ENCODE measurements around the gene CHRDL2. TPM values are rescaled to one million over a fixed set of nuclear protein-coding genes. Genes with fewer than 3 reads are reported as not detected.

CHRDL2 gene
- total RNA-seq, 1 donor from 2014 or later = not detected

DNA sequence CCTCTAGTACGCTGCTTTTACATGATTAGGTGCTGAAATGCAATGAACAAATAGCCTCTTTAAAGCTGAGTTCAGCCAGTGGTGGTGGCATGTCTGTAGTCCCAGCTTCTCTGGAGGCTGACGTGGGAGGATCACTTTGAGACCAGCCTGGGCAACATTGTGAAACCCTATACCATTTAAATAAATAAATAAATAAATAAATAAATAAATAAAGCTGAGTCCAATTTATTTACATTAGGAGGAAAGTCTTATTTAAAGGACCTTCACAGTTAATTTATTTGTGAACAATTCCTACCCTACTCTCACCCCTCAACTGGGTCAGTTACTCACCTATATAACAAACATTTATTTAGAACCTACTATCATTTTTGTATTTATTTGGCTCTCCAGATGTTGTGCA is 4.8 kb upstream of the CHRDL2 start:
- TF ChIP-seq, protein P1, sequence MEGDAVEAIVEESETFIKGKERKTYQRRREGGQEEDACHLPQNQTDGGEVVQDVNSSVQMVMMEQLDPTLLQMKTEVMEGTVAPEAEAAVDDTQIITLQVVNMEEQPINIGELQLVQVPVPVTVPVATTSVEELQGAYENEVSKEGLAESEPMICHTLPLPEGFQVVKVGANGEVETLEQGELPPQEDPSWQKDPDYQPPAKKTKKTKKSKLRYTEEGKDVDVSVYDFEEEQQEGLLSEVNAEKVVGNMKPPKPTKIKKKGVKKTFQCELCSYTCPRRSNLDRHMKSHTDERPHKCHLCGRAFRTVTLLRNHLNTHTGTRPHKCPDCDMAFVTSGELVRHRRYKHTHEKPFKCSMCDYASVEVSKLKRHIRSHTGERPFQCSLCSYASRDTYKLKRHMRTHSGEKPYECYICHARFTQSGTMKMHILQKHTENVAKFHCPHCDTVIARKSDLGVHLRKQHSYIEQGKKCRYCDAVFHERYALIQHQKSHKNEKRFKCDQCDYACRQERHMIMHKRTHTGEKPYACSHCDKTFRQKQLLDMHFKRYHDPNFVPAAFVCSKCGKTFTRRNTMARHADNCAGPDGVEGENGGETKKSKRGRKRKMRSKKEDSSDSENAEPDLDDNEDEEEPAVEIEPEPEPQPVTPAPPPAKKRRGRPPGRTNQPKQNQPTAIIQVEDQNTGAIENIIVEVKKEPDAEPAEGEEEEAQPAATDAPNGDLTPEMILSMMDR (conservative IDR thresholded peaks at IDR 0.05; ENCODE audit: low read depth, low read length) = no peak
- no peak overlapping the region for H3K4me3 ChIP-seq (ENCODE audit: low read depth, low read length)

DNA sequence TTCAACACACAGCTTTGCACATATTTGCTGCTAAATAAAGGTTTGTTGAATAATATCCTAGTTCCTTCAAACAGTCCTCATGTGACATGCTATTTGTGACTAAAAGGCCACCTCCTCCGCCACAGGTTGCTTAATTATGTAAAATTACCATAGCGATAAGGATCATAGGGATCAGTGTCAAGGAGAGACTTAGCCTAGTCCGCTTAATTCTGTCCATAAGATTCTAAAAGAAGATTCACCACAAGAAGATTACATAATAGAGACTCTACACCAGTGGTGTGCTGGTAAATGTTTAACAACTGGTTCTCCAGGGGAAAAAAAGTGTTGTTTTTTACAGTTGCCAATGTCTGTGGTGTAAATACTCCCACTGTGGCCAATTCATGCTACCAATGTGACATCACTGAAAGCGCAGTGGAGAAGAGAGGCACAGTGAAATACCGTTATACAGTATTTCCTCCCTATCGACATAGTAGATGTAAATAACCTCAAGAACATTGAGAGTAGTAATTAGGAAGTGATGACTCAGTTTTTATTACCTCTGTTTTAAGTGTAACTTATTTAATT is 4.2 kb upstream of the CHRDL2 start:
- TF ChIP-seq, protein P1 (conservative IDR thresholded peaks at IDR 0.05; ENCODE audit: low read depth, low read length) = no peak
- no peak for DNase-seq (ENCODE audit: low read depth)

More for the DNA sequence above, 4.8 kb upstream of the CHRDL2 start:
- DNase-seq (ENCODE audit: low read depth) = no peak

GRCh38 chr11:74734559-74734925 is 3.3 kb upstream of the CHRDL2 start:
- no peak overlapping the region for H3K4me3 ChIP-seq (ENCODE audit: low read depth, low read length)
- DNase-seq (ENCODE audit: low read depth) = no peak
- TF ChIP-seq, protein P1 (conservative IDR thresholded peaks at IDR 0.05; ENCODE audit: low read depth, low read length) = no peak

More for the DNA sequence above, 4.2 kb upstream of the CHRDL2 start:
- no peak overlapping the region for H3K4me3 ChIP-seq (ENCODE audit: low read depth, low read length)

GRCh38 chr11:74730571-74731260 is 510 bp downstream of the CHRDL2 start:
- H3K4me3 ChIP-seq (ENCODE audit: low read depth, low read length) = no peak overlapping the region
- TF ChIP-seq, protein P1 (conservative IDR thresholded peaks at IDR 0.05; ENCODE audit: low read depth, low read length) = no peak
- DNase-seq (ENCODE audit: low read depth) = no peak

DNA sequence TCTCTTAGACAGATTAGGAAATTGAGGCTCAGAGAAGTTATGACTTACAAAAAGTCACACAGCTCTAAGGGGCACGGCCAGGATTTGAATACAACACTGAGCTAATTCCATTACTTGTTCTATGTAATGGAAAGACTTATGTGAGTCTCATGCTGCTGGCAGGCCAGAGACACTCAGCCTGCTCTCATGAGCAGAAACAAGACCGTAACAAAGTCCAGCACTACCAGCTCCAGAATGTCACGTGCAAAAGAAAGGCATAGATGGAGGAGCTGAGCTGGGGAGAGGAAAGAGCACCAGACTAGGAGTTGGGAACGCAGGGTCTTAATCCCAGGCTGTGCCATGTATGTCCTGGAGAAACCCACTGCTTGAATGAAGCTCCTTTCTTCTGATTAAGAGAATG is 1.8 kb downstream of the CHRDL2 start:
- H3K4me3 ChIP-seq (ENCODE audit: low read depth, low read length) = no peak overlapping the region
- TF ChIP-seq, protein P1 (conservative IDR thresholded peaks at IDR 0.05; ENCODE audit: low read depth, low read length) = no peak
- no peak for DNase-seq (ENCODE audit: low read depth)

DNA sequence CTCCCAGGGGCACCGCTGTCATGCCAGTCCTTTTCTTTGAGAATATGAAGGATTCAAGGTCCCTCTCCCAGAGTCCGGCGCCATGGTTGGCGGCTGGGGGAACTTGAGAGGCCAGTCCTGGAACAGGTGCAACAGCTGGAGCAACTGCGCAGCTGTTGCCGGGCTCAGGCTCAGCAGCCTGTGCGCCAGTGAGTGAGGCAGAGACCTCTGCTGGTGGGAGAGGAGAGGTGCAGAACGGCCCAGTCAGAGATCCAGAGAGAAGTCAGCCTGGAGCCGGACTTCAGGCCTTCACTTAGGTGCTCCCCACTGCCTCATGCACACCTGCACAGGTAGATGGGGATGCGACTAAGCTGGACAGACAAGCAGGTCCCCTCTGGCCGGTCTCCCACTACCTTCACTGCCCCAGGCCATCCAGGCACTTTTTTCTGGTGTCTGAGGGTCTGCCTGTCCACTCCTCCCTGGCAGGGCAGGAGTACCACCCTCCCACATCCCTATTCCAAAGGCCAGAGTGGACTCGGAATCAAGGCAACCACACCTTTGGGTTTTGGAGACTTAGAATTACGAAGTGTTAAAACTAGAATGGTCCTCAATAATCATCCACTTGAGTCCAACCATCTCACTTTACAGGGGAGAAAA is 4.6 kb downstream of the CHRDL2 start:
- TF ChIP-seq, protein P1 (conservative IDR thresholded peaks at IDR 0.05; ENCODE audit: low read depth, low read length) = peak; percentile 93
- H3K4me3 ChIP-seq (ENCODE audit: low read depth, low read length) = no peak overlapping the region
- no peak for DNase-seq (ENCODE audit: low read depth)

Data from epithelial cell of proximal tubule (primary cell).